SK-N-SH treated with all-trans-retinoic acid at 6 μM for 48 hours (cell line): ENCODE measurements around the gene DNER.

Experiments
- PATZ1 ChIP-seq: fragments of 250-450 bp; sonication (Bioruptor Pico); IDR thresholded peaks from 2 replicates; pipeline ENCODE4 v1.8.0; 2020; ENCODE audit warnings: mild to moderate bottlenecking, moderate library complexity, borderline replicate concordance
- RARB ChIP-seq: fragments of 250-450 bp; sonication (Bioruptor Pico); IDR thresholded peaks from 2 replicates; pipeline ENCODE4 v1.8.0; 2021; ENCODE audit warnings: mild to moderate bottlenecking, moderate library complexity
- TOX ChIP-seq: fragments of 250-450 bp; sonication (Bioruptor Pico); IDR thresholded peaks from 2 replicates; pipeline ENCODE4 v1.8.0; 2021; ENCODE audit warnings: mild to moderate bottlenecking, moderate library complexity, borderline replicate concordance
- ZFP3 ChIP-seq: fragments of 250-450 bp; sonication (Bioruptor Pico); IDR thresholded peaks from 2 replicates; pipeline ENCODE4 v1.5.0; 2020; ENCODE audit warnings: mild to moderate bottlenecking, moderate library complexity
- ZFP30 ChIP-seq: fragments of 450-650 bp; formaldehyde crosslinking; IDR thresholded peaks from 2 replicates; pipeline ENCODE4 v1.5.0; 2022; ENCODE audit warnings: mild to moderate bottlenecking, moderate library complexity

- TF ChIP-seq RARB (no peak), ZFP3 (CRISPR knock-in tag) (no peak), TOX (CRISPR knock-in tag) (no peak), PATZ1 (CRISPR knock-in tag) (no peak), ZFP30 (CRISPR knock-in tag) (no peak)
Measured at GRCh38 chr2:229748950-229749349, 34.6 kb upstream of the DNER start.
